ENCODE measurements around the gene TACC2. TPM values are rescaled to one million over a fixed set of nuclear protein-coding genes. Genes with fewer than 3 reads are reported as not detected.
"Not testable (repeated sequence)": the region's sequence is repeated elsewhere in the genome, so short reads cannot be mapped to it uniquely, and the experiment has no call there.

Gene TACC2
- polyA plus RNA-seq (ENCODE audit: insufficient read length in 4 of 4): 10 to 100 TPM; 35.2 to 58.5 (median 46.8) TPM

GRCh38 chr10:121988361-121989324 is at the start of gene TACC2:
Gene TACC2 (plus strand): TSS chr10:121989163. CDS start chr10:122021982, 32,819 bp downstream.
- DNase-seq (ENCODE audit: low read depth in 4 of 4, low spot score in 2 of 4): no peak

GRCh38 chr10:121941532-121941931 is 47.4 kb upstream of the TACC2 start:
- DNase-seq (ENCODE audit: low read depth in 4 of 4, low spot score in 2 of 4): no peak

- no peak for DNase-seq (ENCODE audit: low read depth in 4 of 4, low spot score in 2 of 4)
Measured at GRCh38 chr10:121942749-121943416, 46.1 kb upstream of the TACC2 start.

GRCh38 chr10:121947343-121948330 is 41.3 kb upstream of the TACC2 start:
- no peak for DNase-seq (ENCODE audit: low read depth in 4 of 4, low spot score in 2 of 4)

GRCh38 chr10:121949049-121949448 is 39.9 kb upstream of the TACC2 start:
- DNase-seq (ENCODE audit: low read depth in 4 of 4, low spot score in 2 of 4): no peak

GRCh38 chr10:121949451-121949850 is 39.5 kb upstream of the TACC2 start:
- no peak for DNase-seq (ENCODE audit: low read depth in 4 of 4, low spot score in 2 of 4)

GRCh38 chr10:121952226-121952625 is 36.7 kb upstream of the TACC2 start:
- no peak for DNase-seq (ENCODE audit: low read depth in 4 of 4, low spot score in 2 of 4)

GRCh38 chr10:121956111-121957061 is 32.6 kb upstream of the TACC2 start:
- no peak for DNase-seq (ENCODE audit: low read depth in 4 of 4, low spot score in 2 of 4)

- DNase-seq (ENCODE audit: low read depth in 4 of 4, low spot score in 2 of 4): no peak
Measured at GRCh38 chr10:121959671-121960070, 29.3 kb upstream of the TACC2 start.

GRCh38 chr10:121961456-121961855 is 27.5 kb upstream of the TACC2 start:
- DNase-seq (ENCODE audit: low read depth in 4 of 4, low spot score in 2 of 4): no peak

GRCh38 chr10:121965996-121966395 is 23.0 kb upstream of the TACC2 start:
- no peak for DNase-seq (ENCODE audit: low read depth in 4 of 4, low spot score in 2 of 4)

- not testable (repeated sequence) for DNase-seq (ENCODE audit: low read depth in 4 of 4, low spot score in 2 of 4)
Measured at GRCh38 chr10:121969086-121969485, 19.9 kb upstream of the TACC2 start.

- no peak for DNase-seq (ENCODE audit: low read depth in 4 of 4, low spot score in 2 of 4)
Measured at GRCh38 chr10:121974019-121974534, 14.9 kb upstream of the TACC2 start.

GRCh38 chr10:121974535-121975294 is 14.2 kb upstream of the TACC2 start, which contains the start of gene NSMCE4A:
Gene NSMCE4A (minus strand): TSS chr10:121975217. CDS start chr10:121975165, 52 bp downstream.
- DNase-seq (ENCODE audit: low read depth in 4 of 4, low spot score in 2 of 4): peak; percentile 59 to 69 (median 65)

- no peak for DNase-seq (ENCODE audit: low read depth in 4 of 4, low spot score in 2 of 4)
Measured at GRCh38 chr10:121975295-121976086, 13.5 kb upstream of the TACC2 start.

GRCh38 chr10:121976607-121977006 is 12.4 kb upstream of the TACC2 start:
- no peak for DNase-seq (ENCODE audit: low read depth in 4 of 4, low spot score in 2 of 4)

GRCh38 chr10:121978511-121978910 is 10.5 kb upstream of the TACC2 start:
- DNase-seq (ENCODE audit: low read depth in 4 of 4, low spot score in 2 of 4): no peak
